Stimulated activated CD8-positive, alpha-beta memory T cell treated with anti-CD3 and anti-CD28 coated beads, Interleukin-2, amount 100 ng/mL, for 48 hours (primary cell): Measurements from ENCODE around the gene MUC2.

ENCODE experiments used
- DNase-seq, 2 donors: peaks; one replicate each; pipeline ENCODE4 v3.0.0-alpha.2; 2020; ENCODE audit warnings: low read depth in 2 of 2

MUC2 gene

GRCh38 chr11:1051356-1052132 lies 23.1 kb upstream of the MUC2 start:
- DNase-seq, result no peak

- DNase-seq, result no peak
Observed at GRCh38 chr11:1052133-1053011, 22.3 kb upstream of the MUC2 start.

GRCh38 chr11:1053121-1053901 lies 21.4 kb upstream of the MUC2 start:
- no peak for DNase-seq

- no peak for DNase-seq
Observed at GRCh38 chr11:1054143-1055108, 20.2 kb upstream of the MUC2 start.

GRCh38 chr11:1055109-1055703 lies 19.5 kb upstream of the MUC2 start:
- DNase-seq, result no peak

- no peak for DNase-seq
Observed at GRCh38 chr11:1055990-1056771, 18.5 kb upstream of the MUC2 start.

- no peak for DNase-seq
Observed at GRCh38 chr11:1057806-1058205, 16.9 kb upstream of the MUC2 start.

- no peak for DNase-seq
Observed at GRCh38 chr11:1059759-1060158, 14.9 kb upstream of the MUC2 start.

GRCh38 chr11:1060410-1060809 lies 14.3 kb upstream of the MUC2 start:
- no peak for DNase-seq

- no peak for DNase-seq
Observed at GRCh38 chr11:1060852-1061616, 13.6 kb upstream of the MUC2 start.

GRCh38 chr11:1062075-1062820 lies 12.4 kb upstream of the MUC2 start:
- DNase-seq, result no peak

GRCh38 chr11:1064167-1064566 lies 10.5 kb upstream of the MUC2 start:
- no peak for DNase-seq

- no peak for DNase-seq
Observed at GRCh38 chr11:1067812-1068496, 6.7 kb upstream of the MUC2 start.

GRCh38 chr11:1069740-1070139 lies 4.9 kb upstream of the MUC2 start:
- no peak for DNase-seq

GRCh38 chr11:1070594-1071462 lies 3.8 kb upstream of the MUC2 start:
- no peak for DNase-seq

GRCh38 chr11:1071571-1072115 lies 3.0 kb upstream of the MUC2 start:
- DNase-seq, result no peak
